H1 (cell line): ENCODE data around the gene CREB3. TPM values are rescaled to one million over a fixed set of nuclear protein-coding genes. Genes with fewer than 3 reads are reported as not detected.

ENCODE experiments used
- CTCF ChIA-PET: fragments of 300-600 bp; sonication (Branson Sonifier 250); formaldehyde crosslinking; loops from one replicate; lab custom pipeline; 2021; ENCODE audit not compliant: partially characterized antibody; lab: Charles Lee
- POLR2A ChIA-PET: fragments of 300-600 bp; sonication (Branson Sonifier 250); formaldehyde crosslinking; loops from one replicate; lab custom pipeline; 2021; ENCODE audit warnings: inconsistent platforms; ENCODE audit not compliant: partially characterized antibody; lab: Charles Lee
- DNase-seq, 2 experiments: peaks; one replicate each; pipeline versions ENCODE4 v3.0.0 to v3.0.0-alpha.2; 2010 to 2022; ENCODE audit warnings: low spot score in 2 of 2, low read depth in 1 of 2, mixed read lengths in 1 of 2
- FAIRE-seq: peaks from 2 replicates; lab custom pipeline; 2011; peaks lifted over from hg19 to GRCh38; lab: Jason Lieb, UNC
- H2AFZ ChIP-seq: 2 replicates; pipeline ENCODE4 v1.8.1; 2012; ENCODE audit warnings: low read length, inconsistent platforms
- H2AK5ac ChIP-seq: 2 replicates; pipeline ENCODE4 v1.6.1; 2013; ENCODE audit warnings: low read depth, low read length
- H2BK120ac ChIP-seq: replicated peaks from 2 replicates; pipeline ENCODE3; 2013; ENCODE audit warnings: low read depth, low read length, inconsistent platforms
- H2BK12ac ChIP-seq: 2 replicates; pipeline ENCODE4 v1.6.1; 2013; ENCODE audit warnings: low read depth, low read length
- H2BK15ac ChIP-seq: 2 replicates; pipeline ENCODE4 v1.6.1; 2013; ENCODE audit warnings: low read length
- H2BK20ac ChIP-seq: 2 replicates; pipeline ENCODE4 v1.6.1; 2013; ENCODE audit warnings: low read length
- H2BK5ac ChIP-seq: 2 replicates; pipeline ENCODE4 v1.6.1; 2013; ENCODE audit warnings: low read depth, low read length
- H3K14ac ChIP-seq: 2 replicates; pipeline ENCODE4 v1.6.1; 2013; ENCODE audit warnings: inconsistent platforms; ENCODE audit not compliant: insufficient read length
- H3K18ac ChIP-seq: 2 replicates; pipeline ENCODE4 v1.6.1; 2013; ENCODE audit warnings: low read length; ENCODE audit errors: extremely low read depth
- H3K23ac ChIP-seq: 2 replicates; pipeline ENCODE4 v1.6.1; 2013; ENCODE audit warnings: inconsistent platforms; ENCODE audit not compliant: insufficient read length
- H3K23me2 ChIP-seq: 2 replicates; pipeline ENCODE4 v1.6.1; 2013; ENCODE audit warnings: low read depth, low read length
- H3K27ac ChIP-seq: 2 replicates; pipeline ENCODE4 v1.6.1; 2011; ENCODE audit warnings: low read depth, low read length, inconsistent platforms
- H3K27me3 ChIP-seq, 4 experiments: replicated peaks in 1 of 4; 1 replicate in 1 of 4; 2 replicates in 3 of 4; pipeline versions ENCODE4 v1.6.1 to v1.8.1; 2011 to 2013; ENCODE audit warnings: low read length in 3 of 4, mild to moderate bottlenecking in 3 of 4, inconsistent platforms in 2 of 4, mixed read lengths in 2 of 4, moderate library complexity in 1 of 4; ENCODE audit not compliant: control insufficient read depth in 3 of 4, insufficient read depth in 3 of 4; ENCODE audit errors: extremely low read depth in 1 of 4
- H3K36me3 ChIP-seq, 4 experiments: 2 replicates each; pipeline versions ENCODE4 v1.6.1 to v1.8.1; 2011 to 2013; ENCODE audit warnings: mild to moderate bottlenecking in 4 of 4, low read length in 3 of 4, moderate library complexity in 2 of 4, control low read depth in 1 of 4, inconsistent platforms in 1 of 4; ENCODE audit not compliant: insufficient read depth in 4 of 4, control insufficient read depth in 2 of 4
- H3K4ac ChIP-seq: replicated peaks from 2 replicates; pipeline ENCODE3; 2013; ENCODE audit warnings: low read length, low read depth, mixed read lengths, inconsistent platforms; ENCODE audit not compliant: insufficient read length
- H3K4me1 ChIP-seq, 4 experiments: replicated peaks in 1 of 4; 1 replicate in 1 of 4; 2 replicates in 3 of 4; pipeline versions ENCODE4 v1.6.1 to v1.8.1; 2011 to 2013; ENCODE audit warnings: low read length in 3 of 4, inconsistent platforms in 2 of 4, mixed read lengths in 1 of 4; ENCODE audit not compliant: insufficient read depth in 4 of 4, control insufficient read depth in 3 of 4
- H3K4me2 ChIP-seq, 2 experiments: 2 replicates each; pipeline versions ENCODE4 v1.6.1 to v1.8.1; 2011 to 2013; ENCODE audit warnings: low read depth in 2 of 2, low read length in 2 of 2, control low read depth in 1 of 2, inconsistent platforms in 1 of 2, mild to moderate bottlenecking in 1 of 2; ENCODE audit not compliant: insufficient read depth in 1 of 2
- H3K4me3 ChIP-seq, 4 experiments: fragments of 200-600, 300-600 bp in 1 of 4; sonication (generic), shearing (Covaris generic), sonication (Bioruptor Twin) in 1 of 4; 2 replicates each; pipeline versions ENCODE4 v1.5.1 to v1.8.1; 2011 to 2016; ENCODE audit warnings: low read length in 4 of 4, low read depth in 3 of 4, control low read depth in 2 of 4, inconsistent platforms in 2 of 4, mild to moderate bottlenecking in 2 of 4, mixed read lengths in 1 of 4, moderate library complexity in 1 of 4; ENCODE audit not compliant: insufficient read depth in 2 of 4; ENCODE audit errors: extremely low read depth in 1 of 4
- H3K56ac ChIP-seq: replicated peaks from 2 replicates; pipeline ENCODE3; 2013; ENCODE audit warnings: low read depth, mild to moderate bottlenecking, mixed read lengths, low read length, inconsistent platforms; ENCODE audit not compliant: insufficient read length
- H3K79me1 ChIP-seq: 2 replicates; pipeline ENCODE4 v1.6.1; 2013; ENCODE audit warnings: low read depth, low read length, control low read depth
- H3K79me2 ChIP-seq, 2 experiments: 2 replicates each; pipeline versions ENCODE4 v1.6.1 to v1.8.1; 2012 to 2013; ENCODE audit warnings: low read length in 2 of 2, mild to moderate bottlenecking in 2 of 2, inconsistent platforms in 1 of 2; ENCODE audit not compliant: insufficient read depth in 2 of 2, control insufficient read depth in 1 of 2
- H3K9ac ChIP-seq, 4 experiments: replicated peaks in 1 of 4; 1 replicate in 1 of 4; 2 replicates in 3 of 4; pipeline versions ENCODE4 v1.6.1 to v1.8.1; 2011 to 2013; ENCODE audit warnings: low read depth in 3 of 4, low read length in 3 of 4, control low read depth in 2 of 4, mild to moderate bottlenecking in 2 of 4, moderate library complexity in 2 of 4, inconsistent platforms in 1 of 4; ENCODE audit errors: extremely low read depth in 1 of 4
- H3K9me3 ChIP-seq, 2 experiments: 2 replicates each; pipeline versions ENCODE4 v1.6.1 to v1.8.1; 2012 to 2013; ENCODE audit warnings: mild to moderate bottlenecking in 2 of 2, moderate library complexity in 2 of 2, control low read depth in 1 of 2, inconsistent platforms in 1 of 2, low read depth in 1 of 2, low read length in 1 of 2, mixed read lengths in 1 of 2; ENCODE audit not compliant: insufficient read depth in 2 of 2
- H4K20me1 ChIP-seq, 2 experiments: replicated peaks in 1 of 2; 2 replicates each; pipeline versions ENCODE3 to v1.8.1; 2011 to 2013; ENCODE audit warnings: inconsistent platforms in 2 of 2, low read length in 2 of 2, mild to moderate bottlenecking in 1 of 2; ENCODE audit not compliant: insufficient read depth in 2 of 2, control insufficient read depth in 1 of 2
- H4K5ac ChIP-seq: 2 replicates; pipeline ENCODE4 v1.6.1; 2013; ENCODE audit warnings: low read length, low read depth, mixed read lengths, inconsistent platforms; ENCODE audit not compliant: insufficient read length
- H4K8ac ChIP-seq: 2 replicates; pipeline ENCODE4 v1.8.0; 2013; ENCODE audit warnings: mild to moderate bottlenecking, moderate library complexity, low read length, inconsistent platforms; ENCODE audit not compliant: insufficient read depth; ENCODE audit errors: extremely low read depth
- H4K91ac ChIP-seq: replicated peaks from 2 replicates; pipeline ENCODE3; 2013; ENCODE audit warnings: low read length, mixed read lengths, inconsistent platforms; ENCODE audit not compliant: insufficient read length
- CBX5 ChIP-seq: fragments of 300-800, 300-1000 bp; sonication (generic); IDR thresholded peaks from 2 replicates; pipeline ENCODE4 v1.7.1; 2016; ENCODE audit warnings: antibody characterized with exemption, low read length, low read depth
- CHD1 ChIP-seq: IDR thresholded peaks from 2 replicates; pipeline ENCODE4 v1.6.1; 2012; ENCODE audit warnings: low read depth, low read length, improper control_type of control experiment
- HDAC2 ChIP-seq, 2 experiments: fragments of 300-600 bp in 1 of 2; sonication (generic) in 1 of 2; IDR thresholded peaks; 2 replicates each; pipeline ENCODE4 v1.6.1; 2011 to 2012; ENCODE audit warnings: low read depth in 2 of 2, low read length in 2 of 2, mild to moderate bottlenecking in 2 of 2, moderate library complexity in 2 of 2, borderline replicate concordance in 1 of 2, inconsistent platforms in 1 of 2
- KDM5A ChIP-seq: fragments of 200-600 bp; IDR thresholded peaks from 2 replicates; pipeline ENCODE4 v1.7.1; 2012; ENCODE audit warnings: mild to moderate bottlenecking, low read length, inconsistent platforms, mixed read lengths
- RFX5 ChIP-seq: IDR thresholded peaks from 2 replicates; pipeline ENCODE4 v1.6.1; 2011; ENCODE audit warnings: low read depth, low read length, improper control_type of control experiment, borderline replicate concordance
- SP2 ChIP-seq: IDR thresholded peaks from 2 replicates; pipeline ENCODE4 v1.6.1; 2012; ENCODE audit warnings: mild to moderate bottlenecking, low read length, inconsistent platforms
- TAF1 ChIP-seq: IDR thresholded peaks from 2 replicates; pipeline ENCODE4 v1.6.1; 2011; ENCODE audit warnings: mild to moderate bottlenecking, low read depth, low read length
- WGBS, 2 experiments: shearing (Covaris generic) in 1 of 2; methylation state at CpG; one replicate each; pipeline versions ENCODE4 v1.1.6 to v1.1.7; 2013 to 2015; ENCODE audit warnings: low lambda C conversion rate in 2 of 2, mixed read lengths in 2 of 2, inconsistent platforms in 1 of 2, low coverage in 1 of 2, missing lambda C conversion rate in 1 of 2; ENCODE audit not compliant: insufficient replicate concordance in 2 of 2, insufficient coverage in 1 of 2, insufficient read length in 1 of 2; ENCODE audit errors: extremely low coverage in 1 of 2, missing lambda C conversion rate in 1 of 2; 5-methylcytosine and 5-hydroxymethylcytosine counted together
- polyA plus RNA-seq, 7 experiments: library from polyadenylated mRNA; depleted of rRNA in 3 of 7; stranded (reverse) in 5 of 7; unstranded in 2 of 7; fragments of >200 nt in 5 of 7; fragments of 200-250 nt in 2 of 7; gene quantifications; 1 replicate in 5 of 7; 2 replicates in 1 of 7; 4 replicates in 1 of 7; pipeline versions ENCODE4 v1.2.1 to v1.2.3, GENCODE V29; 2011 to 2013; ENCODE audit warnings: missing spikeins in 2 of 7, mixed read lengths in 2 of 7
- total RNA-seq: library from RNA; stranded (reverse); fragmentation: NEBNext Ultra II Directional; extraction: Animal tissue kit (Norgen Biotek cat#: 25700); gene quantifications from 2 replicates; pipeline ENCODE4 v1.2.1, GENCODE V29; 2021
- TF ChIP-seq, protein P1 (sequence below): IDR thresholded peaks from 2 replicates; pipeline ENCODE4 v1.6.1; 2012; ENCODE audit warnings: inconsistent platforms

CREB3 gene
- total and polyA plus RNA-seq, 2 of the 8 experiments (the other 6 are each of a cell fraction or from before 2014, with no cell fraction given), result 24.4 to 25.7 TPM

DNA sequence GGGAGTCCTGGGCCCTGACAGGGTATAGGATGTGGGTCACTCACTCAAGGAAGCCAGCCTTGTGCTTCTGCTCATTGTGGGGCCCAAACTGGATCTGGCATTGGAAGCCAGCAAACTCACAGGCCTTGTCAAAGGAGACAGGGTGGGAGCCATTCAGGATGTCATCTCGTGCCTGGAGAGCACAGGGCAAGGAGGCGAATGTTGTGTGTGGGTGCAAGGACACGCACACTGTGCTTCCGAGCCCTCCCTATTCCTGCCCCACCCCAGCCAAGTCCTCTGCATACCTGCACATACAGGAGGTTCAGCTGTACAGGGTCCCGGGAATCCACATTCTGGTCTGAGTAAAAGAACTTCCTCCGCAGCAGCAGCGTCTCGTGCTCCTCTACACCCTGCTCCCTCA is 8.6 kb upstream of the CREB3 start:
- no peak for TF ChIP-seq HDAC2 (IDR thresholded peaks at IDR 0.05; ENCODE audit: borderline replicate concordance in 1 of 2, low read depth in 2 of 2, low read length in 2 of 2)
- TF ChIP-seq SP2, result no peak
- no peak for TF ChIP-seq CBX5
- TF ChIP-seq TAF1, result no peak
- no peak for TF ChIP-seq RFX5
- TF ChIP-seq CHD1, result no peak
- TF ChIP-seq, protein P1, sequence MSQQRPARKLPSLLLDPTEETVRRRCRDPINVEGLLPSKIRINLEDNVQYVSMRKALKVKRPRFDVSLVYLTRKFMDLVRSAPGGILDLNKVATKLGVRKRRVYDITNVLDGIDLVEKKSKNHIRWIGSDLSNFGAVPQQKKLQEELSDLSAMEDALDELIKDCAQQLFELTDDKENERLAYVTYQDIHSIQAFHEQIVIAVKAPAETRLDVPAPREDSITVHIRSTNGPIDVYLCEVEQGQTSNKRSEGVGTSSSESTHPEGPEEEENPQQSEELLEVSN, result no peak
- TF ChIP-seq KDM5A, result no peak
- TF ChIP-seq, all 59 proteins: peak for 0
- no peak overlapping the region for H3K4me3 ChIP-seq
- no peak overlapping the region for H3K18ac ChIP-seq
- H3K79me2 ChIP-seq, result peaks cover 2 to 28% of the 10 kb centered on the region in 2 experiments; a peak in 3 of 4 replicates
- POLR2A ChIA-PET, result interaction anchor here (11.1 kb wide), 1 partner anchor 29 kb away, joined by 158 read pairs; the partner anchor contains the start of gene TPM2
- no peak overlapping the region for H2BK15ac ChIP-seq
- no peak overlapping the region for H4K5ac ChIP-seq
- no peak for FAIRE-seq
- H3K4me1 ChIP-seq, result peaks cover 7 to 20% (median 17%) of the 10 kb centered on the region in 4 experiments
- WGBS, 2 experiments, result 97% methylated on average over 8 of the region's 8 CpGs; no CpG with 5 or more reads in 1 of the 2 experiments
- no peak overlapping the region for H4K91ac ChIP-seq
- no peak overlapping the region for H3K4ac ChIP-seq
- no peak overlapping the region for H2BK5ac ChIP-seq
- no peak overlapping the region for H2AK5ac ChIP-seq
- no peaks in the 10 kb centered on the region; a peak in 1 of 4 replicates for H3K9me3 ChIP-seq
- no peak overlapping the region for H2BK120ac ChIP-seq
- CTCF ChIA-PET, result interaction anchor here (1.0 to 16.0 kb wide), 5 partner anchors 8 to 77 kb away, joined by 3 to 198 read pairs (median 95); partner anchors contain the start of genes ARHGEF39, CCDC107 and RMRP
- no peak overlapping the region for H3K4me2 ChIP-seq
- H3K36me3 ChIP-seq, result peaks cover 15 to 52% (median 41%) of the 10 kb centered on the region in 4 experiments
- H2BK20ac ChIP-seq, result no peak overlapping the region
- H3K27me3 ChIP-seq, result no peaks in the 10 kb centered on the region
- H3K56ac ChIP-seq, result no peak overlapping the region
- H3K23ac ChIP-seq, result no peak overlapping the region
- no peaks in the 10 kb centered on the region for H3K23me2 ChIP-seq
- H3K79me1 ChIP-seq, result peaks cover 4% of the 10 kb centered on the region
- no peak overlapping the region for H3K14ac ChIP-seq
- H4K8ac ChIP-seq, result no peak overlapping the region; the same call in 1 of the 2 replicates
- no peak overlapping the region for H3K27ac ChIP-seq
- no peak for DNase-seq
- no peak overlapping the region for H3K9ac ChIP-seq
- peaks cover 0 to 2% of the 10 kb centered on the region in 2 experiments for H4K20me1 ChIP-seq
- no peak overlapping the region for H2AFZ ChIP-seq
- H2BK12ac ChIP-seq, result no peak overlapping the region
